ENCODE data around the gene TBC1D16. TPM values are rescaled to one million over a fixed set of nuclear protein-coding genes. Genes with fewer than 3 reads are reported as not detected.

The TBC1D16 gene
- total RNA-seq, 2 experiments from 2014 or later, result 17.0 to 19.0 TPM

GRCh38 chr17:79979816-79980215 lies 55.9 kb downstream of the TBC1D16 start:
- intact Hi-C loops (cut with micrococcal nuclease), result no loop called here
- CTCF ChIA-PET, result interaction anchor here (0.7 kb wide), 1 partner anchor 42 kb away, joined by 3 read pairs; no protein-coding TSS in a partner anchor

GRCh38 chr17:79979221-79979741 lies 56.4 kb downstream of the TBC1D16 start:
- intact Hi-C loops (cut with micrococcal nuclease), result no loop called here
- CTCF ChIA-PET, result interaction anchor here (0.7 to 1.2 kb wide), 2 partner anchors 9 to 41 kb away, joined by 3 read pairs; no protein-coding TSS in a partner anchor
- DNase-seq, result no peak
- Mint-ChIP-seq H3K27ac (no peak overlapping the region), H3K4me1 (ENCODE audit: low read depth) (no peaks in the 10 kb centered on the region), H3K9me3 (no peaks in the 10 kb centered on the region), H3K27me3 (ENCODE audit: low read depth) (no peaks in the 10 kb centered on the region), H3K36me3 (ENCODE audit: low read depth) (no peaks in the 10 kb centered on the region), H3K4me3 (no peak overlapping the region)

More at GRCh38 chr17:79979816-79980215, 55.9 kb downstream of the TBC1D16 start:
- Mint-ChIP-seq H3K27me3 (ENCODE audit: low read depth) (no peaks in the 10 kb centered on the region), H3K27ac (no peak overlapping the region), H3K36me3 (ENCODE audit: low read depth) (no peaks in the 10 kb centered on the region), H3K4me3 (no peak overlapping the region), H3K9me3 (no peaks in the 10 kb centered on the region), H3K4me1 (ENCODE audit: low read depth) (no peaks in the 10 kb centered on the region)
- DNase-seq, result no peak

GRCh38 chr17:79978548-79978855 lies 57.2 kb downstream of the TBC1D16 start:
- no peaks in the 10 kb centered on the region for H3K36me3 Mint-ChIP-seq (ENCODE audit: low read depth)
- DNase-seq, result no peak
- H3K4me1 Mint-ChIP-seq (ENCODE audit: low read depth), result no peaks in the 10 kb centered on the region
- H3K27ac Mint-ChIP-seq, result no peak overlapping the region
- H3K27me3 Mint-ChIP-seq (ENCODE audit: low read depth), result no peaks in the 10 kb centered on the region
- no peaks in the 10 kb centered on the region for H3K9me3 Mint-ChIP-seq
- intact Hi-C loops (cut with micrococcal nuclease), result no loop called here
- CTCF ChIA-PET, result interaction anchor here (1.2 kb wide), 1 partner anchor 8 kb away, joined by 3 read pairs; no protein-coding TSS in a partner anchor
- no peak overlapping the region for H3K4me3 Mint-ChIP-seq

GRCh38 chr17:79977708-79978547 lies 57.7 kb downstream of the TBC1D16 start:
- H3K4me1 Mint-ChIP-seq (ENCODE audit: low read depth), result no peaks in the 10 kb centered on the region
- no peak overlapping the region for H3K27ac Mint-ChIP-seq
- H3K36me3 Mint-ChIP-seq (ENCODE audit: low read depth), result no peaks in the 10 kb centered on the region
- intact Hi-C loops (cut with micrococcal nuclease), result no loop called here
- H3K9me3 Mint-ChIP-seq, result no peaks in the 10 kb centered on the region
- DNase-seq, result no peak
- CTCF ChIA-PET, result interaction anchor here (0.9 to 1.2 kb wide), 2 partner anchors 8 to 30 kb away, joined by 3 read pairs; no protein-coding TSS in a partner anchor
- H3K4me3 Mint-ChIP-seq, result no peak overlapping the region
- H3K27me3 Mint-ChIP-seq (ENCODE audit: low read depth), result no peaks in the 10 kb centered on the region

- Mint-ChIP-seq H3K27ac (no peak overlapping the region), H3K4me3 (no peak overlapping the region), H3K27me3 (ENCODE audit: low read depth) (no peaks in the 10 kb centered on the region), H3K9me3 (no peaks in the 10 kb centered on the region), H3K4me1 (ENCODE audit: low read depth) (no peaks in the 10 kb centered on the region), H3K36me3 (ENCODE audit: low read depth) (peaks cover 2% of the 10 kb centered on the region)
- CTCF ChIA-PET, result interaction anchor here (0.9 kb wide), 1 partner anchor 29 kb away, joined by 3 read pairs; no protein-coding TSS in a partner anchor
- no peak for DNase-seq
- intact Hi-C loops (cut with micrococcal nuclease), result no loop called here
Observed at GRCh38 chr17:79977161-79977631, 58.5 kb downstream of the TBC1D16 start.

GRCh38 chr17:79976451-79976850 lies 59.2 kb downstream of the TBC1D16 start:
- H3K4me1 Mint-ChIP-seq (ENCODE audit: low read depth), result no peaks in the 10 kb centered on the region
- CTCF ChIA-PET, result interaction anchor here (1.2 kb wide), 1 partner anchor 169 kb away, joined by 4 read pairs; no protein-coding TSS in a partner anchor
- intact Hi-C loops (cut with micrococcal nuclease), result no loop called here

GRCh38 chr17:79975498-79976134 lies 60.1 kb downstream of the TBC1D16 start:
- Mint-ChIP-seq H3K9me3 (no peaks in the 10 kb centered on the region), H3K4me1 (ENCODE audit: low read depth) (no peaks in the 10 kb centered on the region), H3K4me3 (no peak overlapping the region), H3K27ac (no peak overlapping the region), H3K27me3 (ENCODE audit: low read depth) (no peaks in the 10 kb centered on the region), H3K36me3 (ENCODE audit: low read depth) (peaks cover 2% of the 10 kb centered on the region)
- intact Hi-C loops (cut with micrococcal nuclease), result no loop called here
- no peak for DNase-seq
- CTCF ChIA-PET, result interaction anchor here (0.6 to 1.2 kb wide), 3 partner anchors 129 to 347 kb away, joined by 3 to 4 read pairs (median 4); no protein-coding TSS in a partner anchor

More at GRCh38 chr17:79976451-79976850, 59.2 kb downstream of the TBC1D16 start:
- no peaks in the 10 kb centered on the region for H3K9me3 Mint-ChIP-seq
- H3K36me3 Mint-ChIP-seq (ENCODE audit: low read depth), result peaks cover 2% of the 10 kb centered on the region
- DNase-seq, result no peak
- H3K27me3 Mint-ChIP-seq (ENCODE audit: low read depth), result no peaks in the 10 kb centered on the region
- H3K27ac Mint-ChIP-seq, result no peak overlapping the region
- no peak overlapping the region for H3K4me3 Mint-ChIP-seq

- Mint-ChIP-seq H3K27me3 (ENCODE audit: low read depth) (no peaks in the 10 kb centered on the region), H3K4me3 (no peak overlapping the region), H3K36me3 (ENCODE audit: low read depth) (peaks cover 2% of the 10 kb centered on the region), H3K27ac (no peak overlapping the region), H3K9me3 (no peaks in the 10 kb centered on the region), H3K4me1 (ENCODE audit: low read depth) (no peaks in the 10 kb centered on the region)
- no peak for DNase-seq
- CTCF ChIA-PET, result interaction anchor here (0.6 to 1.2 kb wide), 2 partner anchors 167 to 346 kb away, joined by 3 to 4 read pairs; no protein-coding TSS in a partner anchor
- intact Hi-C loops (cut with micrococcal nuclease), result loop anchor here (5.0 kb wide), 3 partner anchors 133 to 228 kb away; no protein-coding TSS in a partner anchor
Observed at GRCh38 chr17:79974566-79975497, 60.8 kb downstream of the TBC1D16 start.

- H3K27me3 Mint-ChIP-seq (ENCODE audit: low read depth), result no peaks in the 10 kb centered on the region
- H3K27ac Mint-ChIP-seq, result no peak overlapping the region
- H3K36me3 Mint-ChIP-seq (ENCODE audit: low read depth), result peaks cover 2% of the 10 kb centered on the region
- H3K4me1 Mint-ChIP-seq (ENCODE audit: low read depth), result no peaks in the 10 kb centered on the region
- H3K4me3 Mint-ChIP-seq, result no peak overlapping the region
- CTCF ChIA-PET, result interaction anchor here (0.9 kb wide), 1 partner anchor 24 kb away, joined by 4 read pairs; no protein-coding TSS in a partner anchor
- no peak for DNase-seq
- H3K9me3 Mint-ChIP-seq, result no peaks in the 10 kb centered on the region
- intact Hi-C loops (cut with micrococcal nuclease), result loop anchor here (5.0 kb wide), 3 partner anchors 129 to 224 kb away; no protein-coding TSS in a partner anchor
Observed at GRCh38 chr17:79971651-79972050, 64.0 kb downstream of the TBC1D16 start.

GRCh38 chr17:79970576-79971068 lies 65.0 kb downstream of the TBC1D16 start:
- intact Hi-C loops (cut with micrococcal nuclease), result loop anchor here (5.0 kb wide), 3 partner anchors 128 to 223 kb away; no protein-coding TSS in a partner anchor
- H3K36me3 Mint-ChIP-seq (ENCODE audit: low read depth), result peaks cover 2% of the 10 kb centered on the region
- no peak overlapping the region for H3K4me3 Mint-ChIP-seq
- no peaks in the 10 kb centered on the region for H3K27me3 Mint-ChIP-seq (ENCODE audit: low read depth)
- H3K9me3 Mint-ChIP-seq, result no peaks in the 10 kb centered on the region
- CTCF ChIA-PET, result interaction anchor here (0.7 to 1.7 kb wide), 11 partner anchors 8 to 225 kb away, joined by 3 to 5 read pairs (median 3); no protein-coding TSS in a partner anchor
- peak; percentile 66 for DNase-seq
- no peak overlapping the region for H3K27ac Mint-ChIP-seq
- no peaks in the 10 kb centered on the region for H3K4me1 Mint-ChIP-seq (ENCODE audit: low read depth)

GRCh38 chr17:79969906-79970305 lies 65.8 kb downstream of the TBC1D16 start:
- Mint-ChIP-seq H3K9me3 (no peaks in the 10 kb centered on the region), H3K36me3 (ENCODE audit: low read depth) (peaks cover 2% of the 10 kb centered on the region), H3K4me3 (no peak overlapping the region), H3K27ac (no peak overlapping the region), H3K27me3 (ENCODE audit: low read depth) (no peaks in the 10 kb centered on the region), H3K4me1 (ENCODE audit: low read depth) (no peaks in the 10 kb centered on the region)
- DNase-seq, result no peak
- CTCF ChIA-PET, result interaction anchor here (0.8 to 1.7 kb wide), 8 partner anchors 9 to 224 kb away, joined by 3 to 5 read pairs (median 3); no protein-coding TSS in a partner anchor
- intact Hi-C loops (cut with micrococcal nuclease), result loop anchor here (5.0 kb wide), 3 partner anchors 128 to 223 kb away; no protein-coding TSS in a partner anchor
